Keratinocyte (primary cell): Measurements from ENCODE around the gene MAGI1.

ENCODE experiments used
- EZH2 ChIP-seq: IDR thresholded peaks from one replicate; pipeline ENCODE4 v1.6.1; 2012; ENCODE audit warnings: inconsistent platforms, mild to moderate bottlenecking, low read length, moderate library complexity
- TF ChIP-seq, protein P1 (sequence below), 3 experiments: IDR thresholded peaks in 1 of 3; conservative IDR thresholded peaks in 1 of 3; optimal IDR thresholded peaks in 1 of 3; 2 replicates in 2 of 3; 3 replicates in 1 of 3; pipeline versions ENCODE3 to v1.5.1; 2011; ENCODE audit warnings: low read length in 3 of 3, mild to moderate bottlenecking in 3 of 3, moderate library complexity in 2 of 3, control low read depth in 1 of 3, inconsistent platforms in 1 of 3; ENCODE audit not compliant: insufficient read depth in 2 of 3; ENCODE audit errors: extremely low read depth in 1 of 3

DNA sequence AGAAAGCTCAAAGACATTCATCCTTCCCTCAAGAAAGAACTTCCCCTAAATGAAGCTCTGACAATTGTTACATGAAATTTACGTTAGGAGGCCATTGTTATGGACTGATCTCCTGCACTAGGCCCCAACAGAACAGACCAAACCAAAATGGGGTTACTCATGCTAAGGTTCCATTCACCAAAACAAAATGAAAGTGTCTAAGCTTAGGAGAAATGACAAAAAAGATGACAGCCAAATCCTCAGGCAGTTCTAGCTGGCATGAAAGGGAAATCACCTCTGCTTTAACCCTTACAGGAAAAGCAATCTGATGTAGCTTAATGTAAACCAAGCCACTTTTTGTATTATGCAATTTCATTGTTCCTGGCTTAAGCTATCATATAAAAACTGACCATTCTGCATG, 271.2 kb downstream of the MAGI1 start:
- TF ChIP-seq, protein P1, sequence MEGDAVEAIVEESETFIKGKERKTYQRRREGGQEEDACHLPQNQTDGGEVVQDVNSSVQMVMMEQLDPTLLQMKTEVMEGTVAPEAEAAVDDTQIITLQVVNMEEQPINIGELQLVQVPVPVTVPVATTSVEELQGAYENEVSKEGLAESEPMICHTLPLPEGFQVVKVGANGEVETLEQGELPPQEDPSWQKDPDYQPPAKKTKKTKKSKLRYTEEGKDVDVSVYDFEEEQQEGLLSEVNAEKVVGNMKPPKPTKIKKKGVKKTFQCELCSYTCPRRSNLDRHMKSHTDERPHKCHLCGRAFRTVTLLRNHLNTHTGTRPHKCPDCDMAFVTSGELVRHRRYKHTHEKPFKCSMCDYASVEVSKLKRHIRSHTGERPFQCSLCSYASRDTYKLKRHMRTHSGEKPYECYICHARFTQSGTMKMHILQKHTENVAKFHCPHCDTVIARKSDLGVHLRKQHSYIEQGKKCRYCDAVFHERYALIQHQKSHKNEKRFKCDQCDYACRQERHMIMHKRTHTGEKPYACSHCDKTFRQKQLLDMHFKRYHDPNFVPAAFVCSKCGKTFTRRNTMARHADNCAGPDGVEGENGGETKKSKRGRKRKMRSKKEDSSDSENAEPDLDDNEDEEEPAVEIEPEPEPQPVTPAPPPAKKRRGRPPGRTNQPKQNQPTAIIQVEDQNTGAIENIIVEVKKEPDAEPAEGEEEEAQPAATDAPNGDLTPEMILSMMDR (optimal IDR thresholded peaks at IDR 0.05 in 1 of 3, IDR thresholded peaks at IDR 0.05 in 1 of 3, conservative IDR thresholded peaks at IDR 0.05 in 1 of 3; ENCODE audit: extremely low read depth in 1 of 3, insufficient read depth in 2 of 3, low read length in 3 of 3): no peak
- TF ChIP-seq EZH2: no peak
